Activated CD4-positive, alpha-beta T cell treated with anti-CD3 and anti-CD28 coated beads for 4 hours (primary cell): ENCODE results near the gene STMN3.
"Not testable (repeated sequence)": the region's sequence is repeated elsewhere in the genome, so short reads cannot be mapped to it uniquely, and the experiment has no call there.

Source experiments
- DNase-seq, 2 donors: peaks; one replicate each; pipeline ENCODE4 v3.0.0-alpha.2; 2020

The STMN3 gene

GRCh38 chr20:63675681-63676368 lies 22.6 kb upstream of the STMN3 start:
- no peak for DNase-seq

- DNase-seq, result no peak
Observed at GRCh38 chr20:63673951-63674350, 20.7 kb upstream of the STMN3 start.

- DNase-seq, result no peak
Observed at GRCh38 chr20:63672666-63673065, 19.4 kb upstream of the STMN3 start.

- not testable (repeated sequence) for DNase-seq
Observed at GRCh38 chr20:63671695-63672094, 18.5 kb upstream of the STMN3 start.

GRCh38 chr20:63668351-63668750 lies 15.1 kb upstream of the STMN3 start:
- DNase-seq, result no peak

GRCh38 chr20:63667858-63668257 lies 14.6 kb upstream of the STMN3 start:
- DNase-seq, result no peak

- no peak for DNase-seq
Observed at GRCh38 chr20:63665708-63666107, 12.5 kb upstream of the STMN3 start.

- DNase-seq, result no peak
Observed at GRCh38 chr20:63664861-63665594, 11.8 kb upstream of the STMN3 start.

GRCh38 chr20:63664143-63664851 lies 11.1 kb upstream of the STMN3 start:
- no peak for DNase-seq

GRCh38 chr20:63663332-63664066 lies 10.3 kb upstream of the STMN3 start:
- no peak for DNase-seq

GRCh38 chr20:63662813-63663189 lies 9.6 kb upstream of the STMN3 start:
- DNase-seq, result no peak

GRCh38 chr20:63661959-63662812 lies 9.0 kb upstream of the STMN3 start:
- no peak for DNase-seq

GRCh38 chr20:63661108-63661507 lies 7.9 kb upstream of the STMN3 start:
- no peak for DNase-seq

- no peak for DNase-seq
Observed at GRCh38 chr20:63660622-63661021, 7.4 kb upstream of the STMN3 start.

- DNase-seq, result not testable (repeated sequence)
Observed at GRCh38 chr20:63660174-63660573, 7.0 kb upstream of the STMN3 start.

- DNase-seq, result no peak
Observed at GRCh38 chr20:63659370-63659769, 6.1 kb upstream of the STMN3 start.

- no peak for DNase-seq
Observed at GRCh38 chr20:63658749-63659187, 5.5 kb upstream of the STMN3 start.

- peak; percentile 87 for DNase-seq
Observed at GRCh38 chr20:63657937-63658748, 4.9 kb upstream of the STMN3 start, which contains the start of gene RTEL1. RTEL1 (plus strand) TSS chr20:63658312; CDS start chr20:63659403, 1,091 bp downstream.

GRCh38 chr20:63657260-63657936 lies 4.2 kb upstream of the STMN3 start:
- DNase-seq, result no peak

GRCh38 chr20:63656451-63656850 lies 3.2 kb upstream of the STMN3 start:
- DNase-seq, result no peak

- DNase-seq, result no peak
Observed at GRCh38 chr20:63655249-63655648, 2.0 kb upstream of the STMN3 start.
